HUDEP-2 (cell line): ENCODE measurements around the gene PWP2.
"Not testable (repeated sequence)": the region's sequence is repeated elsewhere in the genome, so short reads cannot be mapped to it uniquely, and the experiment has no call there.

Experiments used
- DNase-seq, 76 experiments: peaks; one replicate each; lab custom pipeline; 2025; ENCODE audit not compliant: unreplicated experiment in 76 of 76; lab: John Stamatoyannopoulos, UW

PWP2 gene

GRCh38 chr21:44127827-44128226, 20.6 kb downstream of the PWP2 start:
- not testable (repeated sequence) for DNase-seq

GRCh38 chr21:44133715-44134057, 26.5 kb downstream of the PWP2 start:
- not testable (repeated sequence) for DNase-seq

GRCh38 chr21:44134732-44135131, 27.5 kb downstream of the PWP2 start:
- not testable (repeated sequence) for DNase-seq

- not testable (repeated sequence) for DNase-seq
Observed at GRCh38 chr21:44138039-44138438, 30.8 kb downstream of the PWP2 start.

- DNase-seq = not testable (repeated sequence)
Observed at GRCh38 chr21:44139787-44140551, 32.8 kb downstream of the PWP2 start.

GRCh38 chr21:44140552-44140932, 33.3 kb downstream of the PWP2 start:
- not testable (repeated sequence) for DNase-seq

- not testable (repeated sequence) for DNase-seq
Observed at GRCh38 chr21:44142470-44142869, 35.3 kb downstream of the PWP2 start.

GRCh38 chr21:44143380-44143779, 36.2 kb downstream of the PWP2 start:
- not testable (repeated sequence) for DNase-seq

GRCh38 chr21:44143996-44144395, 36.8 kb downstream of the PWP2 start:
- not testable (repeated sequence) for DNase-seq

- DNase-seq = not testable (repeated sequence)
Observed at GRCh38 chr21:44144784-44145602, 37.8 kb downstream of the PWP2 start.

- not testable (repeated sequence) for DNase-seq
Observed at GRCh38 chr21:44145616-44146015, 38.4 kb downstream of the PWP2 start.

GRCh38 chr21:44147108-44147507, 39.9 kb downstream of the PWP2 start:
- not testable (repeated sequence) for DNase-seq

GRCh38 chr21:44150255-44150654, 43.1 kb downstream of the PWP2 start:
- DNase-seq = not testable (repeated sequence)

GRCh38 chr21:44153214-44153888, 46.2 kb downstream of the PWP2 start:
- DNase-seq = not testable (repeated sequence)

- DNase-seq = not testable (repeated sequence)
Observed at GRCh38 chr21:44153889-44154228, 46.7 kb downstream of the PWP2 start.

- not testable (repeated sequence) for DNase-seq
Observed at GRCh38 chr21:44154816-44155230, 47.6 kb downstream of the PWP2 start.

- DNase-seq = not testable (repeated sequence)
Observed at GRCh38 chr21:44155231-44155993, 48.2 kb downstream of the PWP2 start.

GRCh38 chr21:44155994-44156380, 48.8 kb downstream of the PWP2 start:
- not testable (repeated sequence) for DNase-seq

GRCh38 chr21:44157439-44158081, 50.4 kb downstream of the PWP2 start:
- DNase-seq = not testable (repeated sequence)

GRCh38 chr21:44158082-44158468, 50.9 kb downstream of the PWP2 start:
- DNase-seq = not testable (repeated sequence)
